Coronary artery (tissue), 2 donors: ENCODE results near the gene NATD1.
A peak's percentile ranks its signal among the peaks of the same experiment; 100 is the strongest.

Source experiments
- DNase-seq: peaks from one replicate; pipeline ENCODE4 v3.0.0-alpha.2; 2017; ENCODE audit warnings: low spot score
- H3K27ac ChIP-seq, 2 donors: fragments of 200-600 bp; sonication (generic); one replicate each; pipeline ENCODE4 v1.5.1; 2016 to 2019
- H3K4me3 ChIP-seq: fragments of 200-600 bp; sonication (generic); 2 replicates; pipeline ENCODE4 v1.5.1; 2016; ENCODE audit warnings: mild to moderate bottlenecking, moderate library complexity
- CTCF ChIP-seq: fragments of 200-600 bp; sonication (generic); IDR thresholded peaks from one replicate; pipeline ENCODE4 v1.5.1; 2019; ENCODE audit warnings: antibody characterized with exemption

NATD1 gene

GRCh38 chr17:21279198-21279535, 26.0 kb upstream of the NATD1 start:
- no peak for DNase-seq
- Histone ChIP-seq H3K4me3 (no peak overlapping the region), H3K27ac (peak overlapping the region in 1 of 2 donors; percentile 40)
- TF ChIP-seq CTCF: no peak

GRCh38 chr17:21278450-21279197, 25.4 kb upstream of the NATD1 start:
- Histone ChIP-seq H3K27ac (peak overlapping the region in 1 of 2 donors; percentile 40), H3K4me3 (no peak overlapping the region)
- no peak for DNase-seq
- TF ChIP-seq CTCF: no peak

- Histone ChIP-seq H3K4me3 (no peak overlapping the region), H3K27ac (no peak overlapping the region)
- no peak for TF ChIP-seq CTCF
- no peak for DNase-seq
Measured at GRCh38 chr17:21277332-21277731, 24.1 kb upstream of the NATD1 start.

- peak overlapping the region; percentile 4 to 70 for H3K27ac ChIP-seq
- DNase-seq: no peak
- TF ChIP-seq CTCF: no peak
- H3K4me3 ChIP-seq: peak overlapping the region; percentile 72
Measured at GRCh38 chr17:21276264-21276588, 23.0 kb upstream of the NATD1 start.

GRCh38 chr17:21275579-21276263, 22.5 kb upstream of the NATD1 start:
- peak; percentile 94 for DNase-seq
- no peak for TF ChIP-seq CTCF
- Histone ChIP-seq H3K27ac (peak overlapping the region; percentile 4 to 70), H3K4me3 (peak overlapping the region; percentile 72)

GRCh38 chr17:21275047-21275578, 21.9 kb upstream of the NATD1 start:
- no peak for TF ChIP-seq CTCF
- DNase-seq: no peak
- Histone ChIP-seq H3K27ac (peak overlapping the region; percentile 4 to 70), H3K4me3 (peak overlapping the region; percentile 72)
